Cerebellar cortex (tissue), 1 donor: ENCODE data around the gene DHRS12.

Source experiments
- DNase-seq: peaks from one replicate; pipeline ENCODE4 v3.0.0-alpha.2; 2015; ENCODE audit warnings: low spot score

Gene DHRS12

DNA sequence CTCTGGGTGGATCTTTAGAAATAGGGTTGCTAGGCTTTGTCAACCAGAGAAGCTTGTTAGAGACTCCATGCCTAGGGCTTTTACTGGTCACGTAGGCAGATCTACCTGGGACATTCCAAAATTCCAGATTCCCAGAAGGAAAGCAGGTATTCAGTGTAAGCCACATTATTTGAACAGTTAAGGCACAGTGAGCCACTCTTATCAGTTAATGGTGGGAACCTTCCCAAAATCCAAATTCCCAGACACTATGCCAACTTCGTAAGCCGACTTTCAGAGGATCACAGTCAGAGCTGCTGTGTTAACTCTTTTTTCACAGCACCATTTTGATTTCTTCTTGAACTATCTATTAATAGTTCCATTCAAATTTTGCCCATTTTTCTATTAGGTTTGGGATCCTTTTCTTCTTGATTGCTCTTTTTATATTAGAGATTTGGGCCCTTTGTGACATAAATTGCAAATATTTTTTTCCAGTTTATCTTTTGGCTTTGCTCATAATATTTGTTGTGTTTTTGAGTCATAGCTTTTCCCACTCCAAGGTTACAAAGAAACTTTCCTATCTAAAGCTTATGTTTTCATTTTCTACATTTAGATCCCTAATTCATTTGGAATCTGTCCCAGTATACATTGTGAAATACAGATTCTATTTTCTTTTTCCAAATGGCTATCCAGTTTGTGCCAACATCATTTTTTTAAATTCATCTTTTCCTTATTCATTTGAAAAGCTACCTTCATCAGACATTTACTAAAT, 77.3 kb downstream of the DHRS12 start:
- DNase-seq: no peak

DNA sequence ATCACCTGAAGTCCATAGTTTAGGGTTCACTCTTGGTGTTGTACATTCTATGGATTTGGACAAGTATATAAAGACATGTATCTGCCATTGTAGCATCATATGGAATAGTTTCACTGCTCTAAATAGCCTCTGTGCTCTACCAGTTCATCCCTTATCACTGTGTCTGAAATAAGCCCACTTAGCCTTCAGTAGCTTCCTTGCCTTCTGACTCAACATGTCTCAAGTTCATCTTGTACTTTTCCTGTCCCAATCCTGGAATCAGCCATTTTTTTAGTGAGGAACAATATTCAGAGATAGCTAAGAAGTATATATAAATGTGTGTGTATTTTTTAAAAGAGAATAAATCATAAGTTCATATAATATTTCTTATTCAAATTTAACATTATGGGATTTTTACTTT, 79.2 kb downstream of the DHRS12 start:
- DNase-seq: no peak

DNA sequence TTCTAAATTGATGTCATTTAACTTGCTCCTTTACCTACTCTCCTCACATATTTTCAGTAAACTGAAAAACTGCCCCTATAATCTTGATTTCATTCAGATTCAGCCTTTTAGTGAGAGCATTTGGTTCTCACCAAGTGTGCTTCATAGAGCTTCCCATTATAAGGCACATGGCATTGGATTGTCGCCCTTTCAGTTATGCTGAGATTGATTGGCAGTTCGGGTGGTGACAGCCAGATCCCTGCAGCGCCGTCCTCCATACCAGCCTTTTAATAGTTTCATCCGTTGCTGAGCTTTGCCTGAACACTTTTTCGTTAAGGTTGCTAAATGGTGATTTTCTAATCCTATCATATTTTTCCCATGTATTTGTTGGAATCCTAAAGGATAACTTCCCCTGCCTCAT, 80.4 kb downstream of the DHRS12 start:
- DNase-seq: no peak

DNA sequence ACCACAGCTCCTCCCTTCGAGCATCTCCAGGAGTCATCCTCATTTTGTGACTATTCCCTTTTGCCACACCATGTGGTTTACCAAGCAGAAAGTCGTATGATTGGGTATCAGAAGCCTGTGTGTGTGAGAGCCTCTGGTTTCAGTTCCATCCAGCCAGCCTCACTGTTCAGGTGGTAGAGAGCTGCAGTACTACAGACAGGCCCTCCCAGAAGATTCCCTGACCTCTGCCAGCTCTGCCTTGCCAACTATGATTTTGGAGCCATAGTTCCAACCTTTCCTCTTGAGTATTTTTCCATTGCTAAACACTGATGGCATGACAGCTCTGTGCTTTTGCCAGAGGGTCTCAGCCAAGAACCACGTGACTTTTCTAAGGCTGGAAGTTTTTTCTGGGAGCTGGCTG, 82.5 kb downstream of the DHRS12 start:
- DNase-seq: peak; percentile 49

DNA sequence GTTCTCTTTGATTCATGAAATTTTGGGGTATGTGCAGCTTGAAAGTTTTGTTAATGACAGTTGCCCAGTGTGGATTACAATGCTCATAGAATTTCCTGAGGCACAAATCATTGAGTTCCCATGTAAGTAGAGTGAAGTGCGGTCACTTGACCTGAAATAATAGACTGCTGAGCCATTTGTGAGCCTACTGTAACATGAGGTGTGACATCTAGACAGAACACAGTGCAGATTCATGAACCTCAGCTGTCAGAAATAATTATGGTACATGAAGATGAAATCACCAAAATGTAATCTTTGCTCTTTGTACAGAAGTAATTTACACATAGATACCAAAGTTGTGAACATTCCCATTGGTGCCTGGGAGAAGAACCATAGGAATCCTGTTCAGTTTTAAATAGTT, 84.6 kb downstream of the DHRS12 start:
- DNase-seq: no peak
